NCI-H82 treated with DMSO at 0.1 percent for 48 hours (cell line): ENCODE results near the gene CCDC188.

Source experiments
- DNase-seq: peaks from one replicate; lab custom pipeline; 2025; ENCODE audit not compliant: unreplicated experiment; lab: John Stamatoyannopoulos, UW

Gene CCDC188

DNA sequence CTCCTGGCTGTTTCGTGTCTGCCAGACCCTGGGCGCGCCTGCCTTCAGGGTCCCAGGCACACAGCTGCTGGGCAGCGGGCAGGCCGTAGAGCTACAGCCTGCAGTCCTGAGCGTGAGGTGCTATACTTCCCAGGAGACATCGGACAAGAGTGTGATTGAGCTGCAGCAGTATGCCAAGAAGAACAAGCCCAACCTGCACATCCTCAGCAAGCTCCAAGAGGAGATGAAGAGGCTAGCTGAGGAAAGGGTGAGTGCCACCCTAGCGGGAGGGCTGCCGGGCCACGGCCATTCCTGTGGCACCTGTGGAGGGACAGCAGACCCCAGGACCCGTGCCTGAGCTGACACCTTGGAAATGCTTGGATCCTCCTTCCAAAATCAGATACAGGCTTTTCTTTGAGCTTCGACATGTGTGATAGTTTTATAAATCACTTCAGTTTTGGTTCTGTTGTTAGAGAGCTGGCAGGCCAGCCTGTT, 42.1 kb downstream of the CCDC188 start:
- no peak for DNase-seq

DNA sequence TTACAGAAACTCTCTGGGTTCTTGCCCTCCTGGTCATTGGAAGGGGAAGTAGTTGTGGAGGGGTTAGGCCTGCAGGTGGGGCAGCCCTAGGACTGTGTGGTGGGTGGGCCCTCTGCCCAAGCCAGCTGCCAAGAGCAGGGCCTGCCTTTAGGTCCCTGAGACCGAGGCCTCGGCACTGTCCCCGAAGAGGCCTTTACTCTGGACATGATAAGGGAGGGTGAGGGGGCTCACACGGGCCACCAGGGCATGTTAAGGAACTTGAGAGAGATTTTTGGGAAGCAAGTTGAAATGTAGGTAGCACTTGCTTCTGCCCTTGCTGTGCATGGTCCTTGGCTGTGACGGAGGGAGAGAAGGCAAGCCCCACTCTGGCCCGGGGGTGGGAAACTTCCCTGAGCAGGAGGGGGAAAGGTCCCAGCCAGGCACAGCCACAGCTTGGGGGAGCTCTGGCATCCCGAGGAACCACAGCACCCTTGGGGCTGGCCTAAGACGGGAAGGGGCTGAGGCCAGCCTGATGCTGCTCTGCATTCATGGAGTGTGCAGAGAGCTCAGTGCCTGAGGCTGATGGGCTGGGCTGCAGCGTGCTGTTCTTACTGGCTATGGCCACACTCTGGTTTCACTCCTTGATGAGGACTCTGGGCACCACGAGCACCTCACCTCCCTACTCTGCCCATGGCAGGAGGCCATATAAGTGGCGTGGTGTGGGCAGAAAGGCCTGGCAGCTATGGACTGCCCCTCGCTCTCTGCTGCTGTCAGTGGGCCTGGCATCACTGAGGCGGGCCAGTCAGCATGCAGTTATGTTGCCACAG, 42.7 kb downstream of the CCDC188 start:
- no peak for DNase-seq

DNA sequence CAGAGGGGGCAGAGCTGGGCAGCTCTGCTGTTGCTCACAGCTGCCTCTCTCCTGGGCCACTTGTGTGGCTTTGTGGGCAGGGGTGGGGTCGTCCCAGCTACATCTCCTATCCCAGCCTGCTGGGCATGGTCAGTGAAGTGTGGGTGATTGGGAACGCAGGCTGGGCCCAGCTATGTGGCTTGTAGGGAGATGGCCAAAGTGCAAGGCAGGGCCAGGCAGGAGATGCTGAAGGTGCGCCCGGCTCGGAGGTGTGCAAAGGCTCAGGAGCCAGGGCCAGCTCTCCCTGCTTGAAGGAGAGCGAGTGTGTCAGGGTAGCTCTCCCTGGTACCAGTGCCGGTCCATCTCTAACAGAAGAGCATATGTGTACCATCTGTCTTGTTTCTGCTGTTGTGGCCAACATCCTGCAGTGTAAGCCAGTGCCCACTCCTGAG, 43.4 kb downstream of the CCDC188 start:
- DNase-seq, result no peak

GRCh38 chr22:20106849-20107237, 44.0 kb downstream of the CCDC188 start:
- no peak for DNase-seq

DNA sequence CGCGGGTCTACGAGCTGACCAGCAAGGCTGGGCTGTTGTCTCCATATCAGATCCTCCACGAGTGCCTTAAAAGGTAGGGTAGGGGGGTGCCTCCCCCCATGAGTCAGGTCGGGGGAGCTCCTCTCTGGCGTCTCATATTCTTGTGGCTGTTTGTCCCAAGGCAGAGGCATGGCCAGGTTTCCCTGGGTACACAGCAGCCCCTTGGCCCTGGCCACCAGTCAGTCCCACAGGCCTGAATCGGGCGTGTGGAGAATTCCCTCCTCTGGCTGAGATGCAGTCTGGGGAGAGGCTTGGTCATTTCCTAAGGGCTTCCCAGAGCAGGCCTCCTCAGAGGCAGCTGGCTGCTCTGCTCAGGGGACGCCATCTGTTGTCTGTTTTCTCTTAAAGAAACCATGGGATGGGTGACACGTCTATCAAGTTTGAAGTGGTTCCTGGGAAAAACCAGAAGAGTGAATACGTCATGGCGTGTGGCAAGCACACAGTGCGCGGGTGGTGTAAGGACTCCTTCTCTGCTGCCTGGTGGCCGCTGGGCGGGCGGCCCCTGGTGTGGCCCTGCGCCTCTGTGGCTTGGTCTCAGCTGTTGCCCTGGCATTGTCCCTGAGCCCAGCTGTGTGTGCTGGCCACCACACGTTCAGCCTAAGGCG, 44.5 kb downstream of the CCDC188 start:
- DNase-seq, result no peak

GRCh38 chr22:20105456-20106204, 45.2 kb downstream of the CCDC188 start:
- no peak for DNase-seq

- DNase-seq, result no peak
Measured at GRCh38 chr22:20102203-20102780, 48.6 kb downstream of the CCDC188 start.

GRCh38 chr22:20101638-20102037, 49.2 kb downstream of the CCDC188 start:
- no peak for DNase-seq

GRCh38 chr22:20099099-20099711, 51.6 kb downstream of the CCDC188 start:
- no peak for DNase-seq
